ENCODE data around the gene LMO7. TPM values are rescaled to one million over a fixed set of nuclear protein-coding genes. Genes with fewer than 3 reads are reported as not detected.

The LMO7 gene
- total RNA-seq, 1 experiment from 2014 or later: 20.4 TPM

GRCh38 chr13:75818968-75819225, 182.8 kb downstream of the LMO7 start:
- no peaks in the 10 kb centered on the region for H4K20me1 ChIP-seq (ENCODE audit: control insufficient read depth, insufficient read depth, insufficient read length)

More at GRCh38 chr13:75818968-75819225, 182.8 kb downstream of the LMO7 start:
- H3K56ac ChIP-seq (ENCODE audit: insufficient read length, low read depth, low read length): no peak overlapping the region
- no peak overlapping the region for H2BK12ac ChIP-seq (ENCODE audit: insufficient read length, low read depth, low read length)
- H4K8ac ChIP-seq (replicated peaks; ENCODE audit: insufficient read length, low read depth, low read length): no peak overlapping the region
- no peaks in the 10 kb centered on the region for H3K79me1 ChIP-seq (ENCODE audit: insufficient read depth, low read depth, low read length, poor library complexity, severe bottlenecking)
- H4K5ac ChIP-seq (ENCODE audit: insufficient read length, low read depth, low read length): no peak overlapping the region
- H3K4me1 Mint-ChIP-seq: peaks cover 18 to 26% of the 10 kb centered on the region in 2 experiments
- no peak overlapping the region for H2BK120ac ChIP-seq (ENCODE audit: low read depth, low read length, poor library complexity, severe bottlenecking)
- H3K79me2 ChIP-seq (ENCODE audit: insufficient read depth, low read length): no peaks in the 10 kb centered on the region
- DNase-seq: no peak
- no peak overlapping the region for H2BK5ac ChIP-seq (ENCODE audit: insufficient read length, low read length)
- H3K9ac ChIP-seq (ENCODE audit: extremely low read depth, insufficient read length, low read length): no peak overlapping the region
- peaks cover 7% of the 10 kb centered on the region; the same call in 1 of the 2 replicates for H3K4me1 ChIP-seq (ENCODE audit: insufficient read depth, low read length)
- H2BK15ac ChIP-seq (ENCODE audit: low read depth, low read length): no peak overlapping the region
- peaks cover 0 to 7% (median 0%) of the 10 kb centered on the region in 3 experiments; a peak in 1 of 7 replicates for H3K36me3 Mint-ChIP-seq (ENCODE audit: insufficient read depth in 1 of 3, low read depth in 3 of 3)
- no peaks in the 10 kb centered on the region for H3K27me3 Mint-ChIP-seq (ENCODE audit: low read depth)
- H3T11ph ChIP-seq (ENCODE audit: low read length): no peak overlapping the region
- WGBS (ENCODE audit: extremely low coverage, insufficient read length, low lambda C conversion rate): no CpG with 5 or more reads among the region's 5 CpGs
- no peak overlapping the region for H3K14ac ChIP-seq (ENCODE audit: insufficient read depth, low read length)
- no peaks in the 10 kb centered on the region for H3K27me3 ChIP-seq (ENCODE audit: insufficient read depth, low read length)
- no peaks in the 10 kb centered on the region for H3K23me2 ChIP-seq (ENCODE audit: insufficient read length, low read depth, low read length, poor library complexity, severe bottlenecking)
- no peak overlapping the region for H3K4me2 ChIP-seq (ENCODE audit: insufficient read depth, insufficient read length, low read length)
- no peak overlapping the region for H2AK5ac ChIP-seq (ENCODE audit: insufficient read length, low read length)
- no peak overlapping the region for H3K27ac ChIP-seq (ENCODE audit: insufficient read length, low read depth, low read length)
- no peak for TF ChIP-seq CTCF (conservative IDR thresholded peaks at IDR 0.05)
- no peaks in the 10 kb centered on the region for H3K9me3 Mint-ChIP-seq
- H3K27ac Mint-ChIP-seq: no peak overlapping the region
- H3K18ac ChIP-seq (ENCODE audit: insufficient read length, low read depth, low read length): no peak overlapping the region
- no peak overlapping the region for H3K4me3 Mint-ChIP-seq
- no peak overlapping the region for H4K91ac ChIP-seq (ENCODE audit: insufficient read length, low read depth, low read length)
- H3K4ac ChIP-seq (ENCODE audit: low read depth, low read length): no peak overlapping the region
- H2BK20ac ChIP-seq (ENCODE audit: low read depth, low read length, poor library complexity, severe bottlenecking): no peak overlapping the region
- H2AFZ ChIP-seq (ENCODE audit: low read length): no peak overlapping the region
- H3K23ac ChIP-seq (ENCODE audit: insufficient read length, low read depth, low read length): no peak overlapping the region
- H3K9me3 ChIP-seq (ENCODE audit: control insufficient read depth, low read depth, low read length): no peaks in the 10 kb centered on the region
